HK-2 (cell line): ENCODE measurements around the gene MAP7.
"Not testable (repeated sequence)": the region's sequence is repeated elsewhere in the genome, so short reads cannot be mapped to it uniquely, and the experiment has no call there.

Experiments used
- DNase-seq: peaks from one replicate; pipeline ENCODE4 v3.0.0-alpha.2; 2018; ENCODE audit not compliant: unreplicated experiment

MAP7 gene

DNA sequence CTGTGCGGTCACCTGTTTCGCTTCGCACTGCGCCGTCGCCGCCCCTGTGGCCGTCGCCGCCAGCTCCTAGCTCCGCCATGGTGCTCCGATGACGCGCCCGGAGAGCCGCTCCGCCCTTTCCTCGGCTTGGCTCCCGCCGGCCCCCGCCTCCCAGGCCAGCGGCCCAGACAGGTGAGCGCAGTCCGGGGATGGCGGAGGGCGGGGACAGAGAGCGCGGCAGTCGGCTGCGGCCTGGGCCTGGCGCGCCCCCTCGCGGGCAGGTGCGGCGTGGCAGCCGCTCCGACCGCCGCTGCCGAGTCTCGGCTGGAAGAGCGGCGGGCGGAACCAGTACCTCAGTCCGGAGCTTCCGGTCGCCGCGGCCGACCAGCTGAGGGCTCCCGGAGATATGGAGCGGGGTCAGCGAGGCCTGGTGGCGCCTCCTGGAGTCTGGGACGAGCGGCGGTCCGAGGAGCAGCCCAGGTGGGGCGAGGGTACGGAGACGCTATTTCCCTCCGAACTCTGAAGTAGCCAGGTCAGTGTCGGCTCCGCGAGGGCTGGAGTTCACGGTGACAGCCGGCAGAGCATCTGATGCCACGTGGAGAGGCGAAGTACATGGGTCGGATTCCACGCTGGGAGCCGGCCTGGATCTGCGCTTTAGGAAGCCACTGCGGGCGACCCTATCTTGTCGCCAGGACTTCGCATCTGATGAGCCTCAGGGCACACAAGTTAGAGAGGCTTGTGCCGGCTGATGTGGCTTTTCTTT lies at the start of gene MAP7:
MAP7 (minus strand) TSS at position 93 of the 742 bp plus-strand sequence; CDS start at position 79, 14 bp downstream.
- DNase-seq = peak; percentile 82

DNA sequence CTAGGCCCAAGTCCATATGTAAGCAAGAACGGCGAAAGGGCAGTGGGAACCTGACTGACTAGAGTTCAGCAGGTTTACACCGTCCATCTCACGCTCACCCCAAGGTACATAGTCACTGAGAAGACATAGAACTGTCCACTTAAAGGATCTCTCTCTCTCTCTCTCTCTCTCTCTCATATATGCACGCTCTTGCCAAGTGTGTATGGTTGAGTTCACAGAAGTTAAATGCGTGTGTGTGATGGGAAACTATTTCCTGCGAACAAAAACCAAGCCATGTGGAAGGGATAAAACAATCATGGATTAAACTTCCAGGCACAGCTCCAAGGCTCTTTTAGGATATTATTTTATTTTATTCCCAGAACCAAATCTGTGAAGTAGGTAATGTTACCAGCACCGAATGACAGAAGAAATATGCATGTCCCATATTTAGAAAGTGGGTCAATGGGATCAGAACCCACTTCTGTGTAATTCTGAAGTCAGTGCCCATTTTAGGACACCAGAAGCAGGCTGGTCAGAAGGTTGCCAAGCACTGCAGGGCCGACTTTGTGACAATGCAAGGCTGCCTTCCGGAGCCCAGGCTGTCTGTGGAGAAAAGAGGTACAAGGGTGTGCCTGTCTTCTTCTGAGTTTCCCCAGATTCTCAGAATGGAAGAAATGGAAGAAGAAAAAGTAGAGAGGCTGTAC lies 49.2 kb upstream of the MAP7 start:
- no peak for DNase-seq

DNA sequence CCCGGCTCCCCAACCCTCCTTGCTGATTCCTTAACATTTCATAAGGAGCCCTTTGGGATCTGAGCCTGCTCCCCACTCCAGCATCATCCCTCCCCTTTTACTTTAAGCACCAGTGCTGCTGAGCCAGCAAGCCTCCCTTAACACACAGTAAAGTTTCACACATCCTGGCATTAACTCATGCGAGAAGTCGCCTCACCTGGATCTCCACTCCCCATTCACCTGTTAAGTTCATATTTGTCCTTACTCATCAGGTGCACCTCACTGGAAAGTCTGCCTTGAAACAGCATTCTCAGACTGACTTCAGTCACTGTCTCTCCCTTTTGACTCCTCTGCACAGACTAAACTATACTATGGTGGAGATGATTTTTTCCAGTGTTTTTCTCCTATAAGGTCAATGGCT lies 47.8 kb upstream of the MAP7 start:
- DNase-seq = no peak

DNA sequence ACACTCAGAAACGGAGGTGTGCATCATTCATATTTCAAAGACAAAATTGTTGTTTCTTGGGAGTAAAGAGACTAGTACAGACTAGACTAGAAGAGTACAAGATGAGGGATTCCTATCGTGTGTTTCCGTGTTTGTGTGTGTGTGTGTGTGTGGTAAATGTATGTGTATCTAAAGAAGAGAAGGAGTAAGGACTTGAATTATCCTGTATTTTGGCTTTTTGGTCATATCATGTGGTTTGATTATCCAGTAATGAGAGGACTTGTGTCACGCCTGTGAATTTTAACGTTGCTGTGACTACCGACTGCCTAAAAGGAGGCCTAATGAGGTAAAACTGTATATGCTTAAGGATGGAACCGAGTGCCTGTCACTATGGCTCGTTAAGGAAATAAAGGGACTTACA lies 44.4 kb upstream of the MAP7 start:
- DNase-seq = no peak

DNA sequence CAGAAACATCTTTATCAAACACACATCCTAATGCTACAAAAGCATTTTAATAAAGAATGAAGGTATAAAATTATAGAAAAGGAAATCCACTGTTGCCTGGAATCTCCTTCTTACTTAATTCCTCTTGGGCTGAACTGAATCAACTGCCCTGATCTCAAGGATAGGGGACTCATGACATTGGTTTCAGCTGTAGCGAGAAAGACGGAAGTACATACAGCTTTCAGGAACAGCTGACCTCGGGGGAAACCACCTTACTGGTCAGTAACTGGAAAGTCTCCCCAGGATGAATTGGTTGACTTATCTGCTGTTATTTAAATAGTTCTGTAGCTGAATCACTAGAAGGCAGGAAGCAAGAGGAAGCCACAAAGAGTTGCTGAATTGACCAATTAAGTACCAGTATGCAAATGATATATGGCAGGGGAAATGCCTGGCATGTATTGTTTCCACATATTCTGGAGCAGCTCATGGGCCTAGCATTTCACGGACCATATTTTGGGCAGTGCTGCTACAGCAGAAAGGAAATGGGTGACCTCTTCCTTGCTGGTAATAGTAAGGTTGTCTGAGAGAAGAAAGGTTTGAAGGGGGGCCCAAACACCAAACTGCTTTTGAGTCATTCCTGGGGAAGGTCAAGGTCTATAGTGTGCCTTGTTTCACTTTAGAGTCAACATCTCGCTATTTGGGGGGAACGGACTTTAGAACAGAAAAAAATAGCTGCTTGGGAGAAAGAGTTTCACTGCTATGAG lies 43.7 kb upstream of the MAP7 start:
- DNase-seq = peak; percentile 64

DNA sequence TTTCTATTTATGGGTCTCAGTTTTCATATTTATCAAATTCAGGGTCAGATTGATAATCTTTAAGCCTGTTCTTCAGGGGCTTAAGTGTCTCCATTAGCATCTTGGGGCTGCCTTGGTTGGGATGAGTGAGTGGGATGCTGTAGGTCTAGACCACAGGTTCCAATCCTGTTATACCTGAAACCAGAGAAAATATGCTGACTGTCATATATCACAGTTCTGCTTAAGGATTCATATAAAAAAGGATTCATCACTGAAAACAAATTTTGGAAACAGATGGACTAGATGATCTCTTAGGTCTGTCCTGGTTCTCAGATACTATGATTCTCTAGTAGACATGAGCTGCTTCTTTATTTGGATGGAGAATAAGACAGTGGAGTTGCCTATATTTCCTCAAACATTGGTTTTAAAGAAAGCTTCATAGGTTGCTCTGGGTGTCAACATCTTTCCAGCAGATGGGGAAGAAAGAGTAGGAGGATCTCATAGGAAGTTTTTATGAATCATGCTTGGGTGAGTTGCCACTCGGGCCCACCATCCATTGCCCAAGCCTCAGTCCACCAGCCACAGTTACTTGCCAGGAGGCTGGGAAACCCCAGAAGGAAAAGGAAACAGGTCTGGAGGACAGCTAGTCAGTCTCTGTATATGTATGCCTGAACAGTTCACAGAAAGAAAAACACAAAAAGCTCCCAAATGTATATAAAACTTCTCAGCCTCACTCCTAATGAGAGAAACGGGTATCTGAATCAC lies 42.9 kb upstream of the MAP7 start:
- DNase-seq = peak; percentile 44

DNA sequence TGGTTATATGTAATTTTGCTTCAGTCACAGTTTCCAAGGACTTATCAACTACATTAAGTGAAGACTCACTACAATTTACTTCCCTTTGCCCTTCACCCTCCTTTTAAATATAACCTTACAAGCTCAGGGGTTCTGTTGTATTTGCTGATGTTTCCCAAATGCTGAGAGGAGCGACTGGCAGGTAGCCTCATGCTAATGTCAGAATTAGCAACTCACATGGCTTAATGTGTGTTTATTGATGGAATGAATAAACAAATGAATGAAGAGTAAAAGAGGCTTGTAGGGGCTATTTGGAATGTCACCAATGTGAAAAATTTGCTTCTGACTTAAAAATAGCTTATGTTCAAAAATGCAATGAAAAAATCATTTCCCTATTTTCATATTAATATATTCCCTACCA lies 41.4 kb upstream of the MAP7 start:
- no peak for DNase-seq

DNA sequence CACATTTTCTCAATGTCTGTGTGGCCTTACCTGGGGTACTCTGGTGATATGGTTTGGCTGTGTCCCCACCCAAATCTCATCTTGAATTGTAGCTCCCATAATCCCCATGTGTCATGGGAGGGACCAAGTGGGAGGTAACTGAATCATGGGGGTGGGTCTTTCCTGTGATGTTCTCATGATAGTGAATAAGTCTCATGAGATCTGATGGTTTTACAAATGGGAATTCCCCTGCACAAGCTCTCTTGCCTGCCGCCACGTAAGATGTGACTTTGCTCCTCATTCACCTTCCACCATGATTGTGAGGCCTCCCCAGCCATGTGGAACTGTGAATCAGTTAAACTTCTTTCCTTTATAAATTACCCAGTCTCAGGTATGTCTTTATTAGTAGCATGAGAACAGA lies 40.6 kb upstream of the MAP7 start:
- DNase-seq = not testable (repeated sequence)

DNA sequence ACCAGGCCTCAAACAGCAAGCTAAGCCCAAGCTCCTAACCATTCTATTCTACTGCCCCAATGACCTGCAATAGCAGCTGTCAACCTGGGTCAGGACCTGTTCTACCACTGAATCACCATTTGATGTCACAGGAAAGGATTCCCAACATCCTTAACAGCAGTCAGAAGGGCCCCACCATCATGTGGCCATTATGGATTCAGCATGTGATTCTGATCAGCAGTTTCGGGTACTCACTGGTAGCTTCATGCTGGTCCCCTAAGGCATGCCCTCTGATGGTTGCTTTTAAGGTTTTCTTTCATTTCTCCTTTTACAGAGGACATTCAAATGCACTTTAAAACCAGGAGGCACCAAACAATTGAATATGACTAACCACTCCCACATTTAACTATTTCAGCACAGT lies 37.3 kb upstream of the MAP7 start:
- DNase-seq = no peak

DNA sequence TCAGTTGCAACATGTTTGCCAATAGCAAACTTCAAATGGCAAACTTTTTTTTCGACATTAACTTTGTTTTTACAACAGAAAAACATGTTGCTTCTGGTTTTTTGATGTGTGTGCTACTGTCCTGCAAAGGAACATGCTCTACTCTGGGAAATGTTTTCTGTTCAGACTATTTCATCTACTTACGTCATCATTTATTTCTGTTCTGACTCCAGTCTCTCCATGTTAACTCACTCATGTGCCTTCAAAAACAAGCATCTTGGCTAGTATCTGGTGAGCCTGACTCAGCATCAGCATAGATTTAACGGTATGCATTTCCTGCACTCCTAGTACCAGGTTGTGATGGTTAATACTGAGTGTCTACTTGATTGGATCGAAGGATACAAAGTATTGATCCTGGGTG lies 36.1 kb upstream of the MAP7 start:
- no peak for DNase-seq

DNA sequence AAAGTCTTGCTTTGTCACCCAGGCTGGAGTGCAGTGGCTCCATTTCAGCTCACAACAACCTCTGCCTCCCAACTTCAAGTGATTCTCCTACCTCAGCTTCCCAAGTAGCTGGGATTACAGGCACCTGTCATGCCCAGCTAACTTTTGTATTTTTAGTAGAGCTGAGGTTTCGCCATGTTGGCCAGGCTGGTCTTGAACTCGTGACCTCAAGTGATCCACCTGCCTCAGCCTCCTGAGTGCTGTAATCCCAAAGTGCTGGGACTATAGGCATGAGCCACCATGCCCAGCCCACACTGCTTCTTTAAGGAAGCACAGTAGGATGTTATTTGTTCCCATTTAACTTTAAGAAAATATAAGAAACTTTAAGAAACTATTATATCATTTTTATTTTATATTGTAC lies 35.3 kb upstream of the MAP7 start:
- not testable (repeated sequence) for DNase-seq

DNA sequence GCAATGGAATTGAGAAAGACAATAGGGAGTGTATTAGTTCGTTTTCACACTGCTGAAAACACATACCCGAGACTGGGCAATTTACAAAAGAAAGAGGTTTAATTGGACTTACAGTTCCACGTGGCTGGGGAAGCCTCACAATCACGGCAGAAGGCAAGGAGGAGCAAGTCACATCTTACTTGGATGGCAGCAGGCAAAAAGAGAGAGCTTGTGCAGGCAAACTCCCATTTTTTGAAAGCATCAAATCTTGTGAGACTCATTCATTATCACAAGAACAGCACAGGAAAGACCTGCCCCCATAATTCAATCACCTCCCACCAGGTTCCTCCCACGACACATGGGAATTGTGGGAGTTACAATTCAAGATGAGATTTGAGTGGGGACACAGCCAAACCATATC lies 34.1 kb upstream of the MAP7 start:
- not testable (repeated sequence) for DNase-seq

DNA sequence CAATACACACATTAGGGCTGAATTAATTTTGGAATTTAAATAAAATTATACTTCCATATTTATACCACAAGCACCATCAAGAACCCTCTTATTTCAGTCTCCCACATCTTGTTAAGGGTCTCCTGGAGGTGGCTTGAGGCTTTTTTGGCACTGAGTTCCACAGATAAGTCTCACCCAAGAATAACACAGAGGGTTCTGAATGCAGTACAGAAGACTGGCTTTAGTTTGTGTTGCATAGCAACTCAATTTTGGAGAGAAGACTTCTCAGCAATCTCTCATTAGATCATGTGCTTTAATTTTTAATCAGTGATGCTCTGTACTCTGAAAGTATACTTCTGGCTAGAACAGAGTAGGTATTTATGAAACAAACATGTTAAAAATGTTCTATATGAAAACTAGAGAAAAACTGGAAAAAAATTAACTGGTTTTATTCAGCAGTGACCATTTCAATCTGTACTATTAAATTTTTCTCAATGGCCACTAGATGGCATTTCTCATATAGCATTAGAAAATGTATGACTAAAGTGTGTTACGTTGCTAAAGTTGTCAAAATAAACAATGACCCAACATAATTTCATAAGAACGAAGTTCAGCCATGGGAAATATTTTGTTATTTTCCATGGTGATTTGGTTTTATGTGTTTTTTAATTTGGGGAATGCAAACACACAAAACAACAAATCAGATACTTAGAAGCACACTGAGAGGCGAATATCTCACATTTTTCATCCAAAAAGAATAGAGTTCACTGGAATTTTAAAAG lies 32.7 kb upstream of the MAP7 start:
- DNase-seq = no peak

DNA sequence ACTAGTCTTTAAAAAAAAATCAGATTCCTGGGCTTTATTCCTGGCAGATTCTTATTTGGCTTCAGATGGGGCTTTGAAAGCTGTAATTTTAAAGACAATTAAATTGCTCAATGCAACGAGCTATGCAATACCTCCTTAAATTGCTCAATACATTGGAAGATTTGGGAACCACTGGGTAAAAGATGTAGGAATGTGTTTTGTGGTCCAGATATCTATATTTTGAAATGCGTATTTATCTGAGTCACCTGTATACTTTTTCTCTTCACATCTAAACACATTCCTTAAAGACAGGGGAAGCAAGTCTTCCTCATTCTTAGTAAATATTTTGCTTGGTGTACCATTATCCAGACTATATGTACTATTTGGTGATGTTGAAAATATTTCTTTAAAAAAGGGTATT lies 29.6 kb upstream of the MAP7 start:
- no peak for DNase-seq

DNA sequence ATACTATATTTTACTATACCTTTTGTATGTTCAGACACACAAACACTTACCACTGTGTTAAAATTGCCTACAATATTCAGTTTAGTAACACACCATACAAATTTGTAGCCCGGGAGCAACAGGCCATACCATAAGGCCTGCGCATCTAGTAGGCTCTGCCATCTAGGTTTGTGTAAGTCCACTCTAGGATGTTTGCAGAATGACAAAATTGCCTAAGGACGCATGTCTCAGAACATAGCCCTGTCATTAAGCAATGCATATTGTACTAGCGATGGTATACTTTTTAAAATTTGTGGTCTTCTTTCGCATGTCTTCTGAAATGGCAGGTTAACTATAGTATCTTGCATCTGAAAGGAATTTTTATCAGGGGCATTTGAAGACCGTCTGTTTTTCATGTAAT lies 26.6 kb upstream of the MAP7 start:
- no peak for DNase-seq

DNA sequence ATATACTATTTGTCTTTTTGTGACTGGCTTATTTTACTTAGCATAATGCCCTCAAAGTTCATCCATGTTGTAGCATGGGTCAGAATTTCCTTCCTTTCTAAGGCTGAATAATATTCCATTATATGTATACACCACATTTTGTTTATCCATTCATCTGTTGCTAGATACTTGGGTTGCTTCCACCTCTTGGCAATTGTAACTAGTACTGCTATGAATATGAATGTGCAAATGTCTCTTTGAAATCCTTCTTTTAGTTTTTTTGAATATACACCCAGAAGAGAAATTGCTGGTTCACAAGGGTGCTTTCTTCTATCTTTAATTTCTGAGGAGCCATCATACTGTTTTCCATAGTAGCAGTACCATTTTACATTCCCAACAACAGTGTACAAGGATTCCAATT lies 21.3 kb upstream of the MAP7 start:
- no peak for DNase-seq

DNA sequence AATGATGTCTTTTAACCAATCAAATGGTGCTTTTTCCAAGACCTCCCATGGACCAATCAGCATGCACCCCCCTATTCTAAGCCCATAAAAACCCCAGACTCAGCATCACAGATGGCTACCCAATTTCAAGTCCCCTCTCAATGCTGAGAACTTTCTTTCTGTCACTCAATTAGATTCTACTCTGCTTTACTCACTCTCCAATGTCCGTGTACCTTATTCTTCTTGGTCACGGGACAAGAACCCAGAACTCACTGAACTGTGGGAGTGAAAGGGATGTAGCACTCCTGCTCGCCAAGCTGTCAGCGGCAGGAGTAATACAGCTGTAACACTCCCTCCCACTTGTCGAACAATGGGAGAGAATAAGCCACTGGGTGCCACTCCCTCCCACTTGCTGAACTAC lies 20.8 kb upstream of the MAP7 start:
- no peak for DNase-seq

DNA sequence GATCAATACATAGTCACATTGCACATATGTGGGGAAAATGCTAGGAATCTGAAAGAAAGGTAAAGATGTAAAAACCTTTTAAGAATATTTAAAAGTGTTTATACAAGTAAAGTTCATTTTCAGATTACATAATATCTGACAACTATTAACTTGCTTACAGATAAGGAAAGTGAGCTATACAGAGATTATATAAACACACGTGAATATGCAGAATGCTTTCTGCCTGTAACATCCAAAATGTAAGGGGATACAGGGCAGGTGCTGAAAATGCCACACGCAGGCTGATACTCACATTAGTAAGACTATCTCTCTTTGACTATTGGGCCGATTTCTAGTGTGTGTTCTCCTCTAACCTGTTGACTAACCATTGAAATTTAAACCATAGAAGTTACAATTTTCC lies 17.9 kb upstream of the MAP7 start:
- DNase-seq = no peak

DNA sequence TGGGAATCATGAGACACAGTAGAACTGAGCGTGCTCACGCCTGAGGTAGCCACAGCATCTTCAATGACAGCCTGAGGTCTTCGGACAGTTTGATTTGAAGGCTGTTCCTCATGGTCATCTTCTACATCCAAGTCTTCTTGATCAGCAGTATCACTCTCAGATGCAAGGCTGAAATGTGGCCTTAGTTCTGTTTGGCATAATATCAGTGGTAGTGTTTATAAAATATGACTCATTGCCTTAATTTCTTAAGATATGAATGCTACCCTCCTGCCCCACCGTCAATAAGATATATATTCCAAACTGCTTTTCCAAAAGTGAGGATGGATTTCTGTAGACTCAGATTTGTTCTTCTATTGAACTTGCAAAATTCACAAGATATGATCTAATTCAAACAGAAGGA lies 17.5 kb upstream of the MAP7 start:
- no peak for DNase-seq

DNA sequence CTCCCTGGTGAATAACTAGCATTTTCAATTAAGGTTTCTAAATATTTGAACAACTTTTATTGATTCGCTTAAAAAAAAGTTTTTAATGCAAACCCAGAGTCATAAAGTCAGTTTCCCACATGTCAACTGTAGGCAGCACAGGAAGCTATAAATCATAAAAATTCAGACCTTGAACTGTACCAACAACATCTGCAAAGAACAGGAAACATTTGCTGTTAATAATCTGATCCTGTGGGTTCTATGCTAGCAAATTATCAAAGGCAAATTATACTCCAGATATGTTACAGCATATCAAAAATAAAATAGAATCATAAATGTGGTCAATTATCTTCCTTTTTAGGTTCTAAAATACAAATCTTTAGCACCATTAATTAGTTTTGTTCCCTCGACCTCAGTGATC lies 16.6 kb upstream of the MAP7 start:
- no peak for DNase-seq

DNA sequence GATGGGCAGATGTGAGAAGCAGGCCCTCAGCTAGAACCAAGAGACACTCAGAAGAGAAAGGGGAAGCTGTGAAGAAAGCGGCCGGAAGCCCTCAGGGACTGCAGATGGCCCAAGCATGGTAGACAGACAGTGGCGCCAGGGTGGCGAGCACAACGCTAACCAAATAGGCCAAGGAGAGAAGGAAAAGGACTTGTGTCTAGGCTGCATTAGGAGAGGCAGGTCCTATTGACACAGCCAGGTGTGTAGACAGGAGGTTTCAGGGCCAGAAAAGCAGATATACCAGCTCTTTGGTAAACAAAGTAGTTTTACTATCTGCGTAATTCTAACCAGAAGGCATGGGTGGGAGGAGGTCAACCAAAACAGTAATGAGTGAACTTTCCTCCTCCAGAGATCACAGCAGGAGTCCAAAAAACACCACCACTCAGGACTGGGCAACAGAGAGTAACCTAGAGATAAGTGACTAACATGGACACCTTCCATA lies 15.8 kb upstream of the MAP7 start:
- no peak for DNase-seq
